GM12878 (cell line): Measurements from ENCODE around the gene KIF6. TPM values are rescaled to one million over a fixed set of nuclear protein-coding genes. Genes with fewer than 3 reads are reported as not detected.
A peak's percentile ranks its signal among the peaks of the same experiment; 100 is the strongest.

Experiments
- ATAC-seq: fragments of 200-7000 bp; cut with Tn5 transposase; 3 replicates; pipeline ENCODE4 v1.9.1; 2020; ENCODE audit warnings: mild to moderate bottlenecking, moderate library complexity
- BruUV-seq: library from RNA; stranded (reverse); fragments of 400-500 nt; replicated peaks from 2 replicates; lab custom pipeline; 2021; lab: Mats Ljungman, UMichigan
- CTCF ChIA-PET: fragments of 300-600 bp; sonication (Branson Sonifier 250); formaldehyde crosslinking; extraction: SDS; loops from one replicate; lab custom pipeline; 2021; ENCODE audit warnings: inconsistent platforms; lab: Yijun Ruan, JAX
- POLR2A ChIA-PET: fragments of 350-600 bp; formaldehyde crosslinking; extraction: SDS; loops from one replicate; lab custom pipeline; 2021; ENCODE audit warnings: inconsistent platforms; lab: Charles Lee
- RAD21 ChIA-PET: fragments of 300-600 bp; sonication (Branson Sonifier 250); formaldehyde crosslinking; loops from one replicate; lab custom pipeline; 2023; ENCODE audit warnings: antibody characterized with exemption; ENCODE audit not compliant: unreplicated experiment; lab: Charles Lee
- SMC1A ChIA-PET: fragments of 300-600 bp; sonication (Branson Sonifier 250); formaldehyde crosslinking; loops from one replicate; lab custom pipeline; 2023; ENCODE audit not compliant: unreplicated experiment, uncharacterized antibody; lab: Charles Lee
- DNase-seq: peaks from one replicate; pipeline ENCODE4 v3.0.0-alpha.2; 2011; ENCODE audit warnings: low read depth, low spot score
- FAIRE-seq: peaks from 3 replicates; lab custom pipeline; 2011; peaks lifted over from hg19 to GRCh38; lab: Jason Lieb, UNC
- H2AFZ ChIP-seq: 2 replicates; pipeline ENCODE4 v1.6.0; 2011; ENCODE audit warnings: low read depth, low read length, control low read depth; ENCODE audit not compliant: control insufficient read depth
- H3K27ac ChIP-seq: 2 replicates; pipeline ENCODE4 v1.5.1; 2011; ENCODE audit warnings: control low read depth; ENCODE audit not compliant: control insufficient read depth, insufficient read depth
- H3K27me3 ChIP-seq, 2 experiments: replicated peaks in 1 of 2; 2 replicates each; pipeline versions ENCODE4 v1.6.0 to v1.6.1; 2011; ENCODE audit warnings: low read length in 1 of 2; ENCODE audit not compliant: control insufficient read depth in 2 of 2, insufficient read depth in 2 of 2
- H3K36me3 ChIP-seq, 2 experiments: 2 replicates each; pipeline ENCODE4 v1.5.1; 2011; ENCODE audit warnings: low read length in 1 of 2; ENCODE audit not compliant: control insufficient read depth in 2 of 2, insufficient read depth in 2 of 2
- H3K4me1 ChIP-seq: 2 replicates; pipeline ENCODE4 v1.6.1; 2011; ENCODE audit warnings: mild to moderate bottlenecking, low read length, moderate library complexity, mixed read lengths; ENCODE audit not compliant: control insufficient read depth, insufficient read depth
- H3K4me2 ChIP-seq: 2 replicates; pipeline ENCODE4 v1.6.0; 2011; ENCODE audit warnings: control low read depth; ENCODE audit not compliant: control insufficient read depth, insufficient read depth
- H3K4me3 ChIP-seq: fragments of 200-600 bp; sonication (generic); 2 replicates; pipeline ENCODE4 v1.5.1; 2016
- H3K79me2 ChIP-seq: 2 replicates; pipeline ENCODE4 v1.6.0; 2011; ENCODE audit warnings: low read length; ENCODE audit not compliant: control insufficient read depth, insufficient read depth
- H3K9ac ChIP-seq: 2 replicates; pipeline ENCODE4 v1.8.0; 2011; ENCODE audit warnings: low read length, control low read depth, mixed read lengths; ENCODE audit not compliant: control insufficient read depth, insufficient read depth
- H3K9me3 ChIP-seq: replicated peaks from 3 replicates; pipeline ENCODE4 v1.5.1; 2011; ENCODE audit warnings: mild to moderate bottlenecking, low read length; ENCODE audit not compliant: control insufficient read depth, insufficient read depth
- H4K20me1 ChIP-seq: 2 replicates; pipeline ENCODE4 v1.6.0; 2011; ENCODE audit not compliant: control insufficient read depth, insufficient read depth
- ATF7 ChIP-seq: fragments of 450-650 bp; IDR thresholded peaks from 2 replicates; pipeline ENCODE4 v1.6.1; 2016; ENCODE audit warnings: low read depth, mild to moderate bottlenecking
- BHLHE40 ChIP-seq, 2 experiments: fragments of 450-650 bp in 1 of 2; IDR thresholded peaks; 2 replicates each; pipeline ENCODE4 v1.6.1; 2011 to 2017; ENCODE audit warnings: low read depth in 2 of 2, borderline replicate concordance in 1 of 2, improper control_type of control experiment in 1 of 2, low read length in 1 of 2, mild to moderate bottlenecking in 1 of 2
- CBX5 ChIP-seq: sonication (generic); IDR thresholded peaks from 2 replicates; pipeline ENCODE4 v1.6.1; 2016; ENCODE audit warnings: low read depth, moderate library complexity, mild to moderate bottlenecking, inconsistent platforms
- ETV6 ChIP-seq, 2 experiments: fragments of 450-650 bp in 1 of 2; IDR thresholded peaks in 1 of 2; conservative IDR thresholded peaks in 1 of 2; 2 replicates each; pipeline ENCODE4 v1.6.1; 2014; ENCODE audit warnings: antibody characterized with exemption in 1 of 2, borderline replicate concordance in 1 of 2, low read depth in 1 of 2, mild to moderate bottlenecking in 1 of 2, moderate library complexity in 1 of 2
- IKZF1 ChIP-seq: fragments of 450-650 bp; conservative IDR thresholded peaks from 2 replicates; pipeline ENCODE4 v1.6.1; 2017; ENCODE audit warnings: antibody characterized with exemption, mild to moderate bottlenecking
- JUNB ChIP-seq: IDR thresholded peaks from 2 replicates; pipeline ENCODE4 v1.6.1; 2016; ENCODE audit warnings: antibody characterized with exemption, mild to moderate bottlenecking
- MEF2A ChIP-seq: IDR thresholded peaks from 2 replicates; pipeline ENCODE4 v1.6.1; 2011; ENCODE audit warnings: low read depth, mild to moderate bottlenecking, low read length, moderate library complexity; ENCODE audit not compliant: insufficient read depth
- NBN ChIP-seq: fragments of 450-650 bp; IDR thresholded peaks from 2 replicates; pipeline ENCODE4 v1.6.1; 2016
- NFYB ChIP-seq: IDR thresholded peaks from 2 replicates; pipeline ENCODE4 v1.6.1; 2011; ENCODE audit warnings: low read depth, mild to moderate bottlenecking, low read length, improper control_type of control experiment, moderate library complexity; ENCODE audit not compliant: insufficient read depth
- NR2F1 ChIP-seq: fragments of 450-650 bp; conservative IDR thresholded peaks from 2 replicates; pipeline ENCODE4 v1.6.1; 2017; ENCODE audit warnings: mild to moderate bottlenecking
- PAX5 ChIP-seq: IDR thresholded peaks from 2 replicates; pipeline ENCODE4 v1.6.1; 2011; ENCODE audit warnings: low read depth, low read length, borderline replicate concordance
- RUNX3 ChIP-seq: IDR thresholded peaks from 2 replicates; pipeline ENCODE4 v1.6.1; 2012; ENCODE audit warnings: low read length, inconsistent platforms
- YY1 ChIP-seq: IDR thresholded peaks from 2 replicates; pipeline ENCODE4 v1.6.1; 2011; ENCODE audit warnings: low read depth, mild to moderate bottlenecking, low read length
- WGBS: methylation state at CpG from one replicate; pipeline ENCODE4 v1.1.6; 2016; ENCODE audit warnings: low lambda C conversion rate; ENCODE audit not compliant: insufficient replicate concordance, insufficient coverage; ENCODE audit errors: missing lambda C conversion rate; 5-methylcytosine and 5-hydroxymethylcytosine counted together
- in situ Hi-C: fragments of 300-500 bp; cut with MboI; formaldehyde crosslinking; loops from 9 replicates; pipeline ENCODE4 v1.14.3; 2018; ENCODE audit warnings: mixed read lengths
- intact Hi-C: fragments of 100-400 bp; cut with micrococcal nuclease; formaldehyde crosslinking; loops from one replicate; pipeline ENCODE4 v1.14.2; 2022; ENCODE audit not compliant: unreplicated experiment
- polyA plus RNA-seq, 11 experiments: library from polyadenylated mRNA; depleted of rRNA in 4 of 11; unstranded in 6 of 11; stranded (reverse) in 5 of 11; fragments of >200 nt; fragmentation: Nextera tagmentation in 4 of 11; fragmentation: Illumina TruSeq in 1 of 11; extraction: Ambion mirVana in 4 of 11; extraction: Trizol in 1 of 11; gene quantifications; 1 replicate in 1 of 11; 2 replicates in 10 of 11; pipeline versions ENCODE4 v1.2.1 to v1.2.3, GENCODE V29; 2011 to 2016; ENCODE audit warnings: inconsistent platforms in 2 of 11, missing spikeins in 2 of 11, low read depth in 1 of 11
- total RNA-seq, 4 experiments: library from RNA; depleted of rRNA in 3 of 4; stranded (reverse); fragments of >200 nt in 3 of 4; fragmentation: Illumina TruSeq in 1 of 4; extraction: Trizol in 1 of 4; gene quantifications; 2 replicates each; pipeline versions ENCODE4 v1.2.1 to v1.2.3, GENCODE V29; 2013 to 2021
- TF ChIP-seq, protein P1 (sequence below): fragments of 450-650 bp; IDR thresholded peaks from 2 replicates; pipeline ENCODE4 v1.6.1; 2017; ENCODE audit warnings: low read depth, mild to moderate bottlenecking, moderate library complexity
- TF ChIP-seq, protein P2 (sequence below), 3 experiments: IDR thresholded peaks in 2 of 3; conservative IDR thresholded peaks in 1 of 3; 2 replicates each; pipeline ENCODE4 v1.5.1; 2011; ENCODE audit warnings: low read depth in 3 of 3, low read length in 3 of 3, mild to moderate bottlenecking in 3 of 3, control low read depth in 2 of 3, moderate library complexity in 2 of 3, inconsistent platforms in 1 of 3, mixed read lengths in 1 of 3; ENCODE audit not compliant: control insufficient read depth in 2 of 3, insufficient read depth in 1 of 3; ENCODE audit errors: extremely low read depth in 1 of 3
- TF ChIP-seq, protein P3 (sequence below): IDR thresholded peaks from 2 replicates; pipeline ENCODE4 v1.6.1; 2012; ENCODE audit warnings: low read length, inconsistent platforms
- TF ChIP-seq, protein P4 (sequence below): IDR thresholded peaks from 2 replicates; pipeline ENCODE4 v1.6.1; 2012; ENCODE audit warnings: low read depth, low read length, improper control_type of control experiment

The KIF6 gene
- total and polyA plus RNA-seq, 10 of the 15 experiments (the other 5 are each of a cell fraction or from before 2014, with no cell fraction given), result 0.09 to 1.0 (median 0.28) TPM

DNA sequence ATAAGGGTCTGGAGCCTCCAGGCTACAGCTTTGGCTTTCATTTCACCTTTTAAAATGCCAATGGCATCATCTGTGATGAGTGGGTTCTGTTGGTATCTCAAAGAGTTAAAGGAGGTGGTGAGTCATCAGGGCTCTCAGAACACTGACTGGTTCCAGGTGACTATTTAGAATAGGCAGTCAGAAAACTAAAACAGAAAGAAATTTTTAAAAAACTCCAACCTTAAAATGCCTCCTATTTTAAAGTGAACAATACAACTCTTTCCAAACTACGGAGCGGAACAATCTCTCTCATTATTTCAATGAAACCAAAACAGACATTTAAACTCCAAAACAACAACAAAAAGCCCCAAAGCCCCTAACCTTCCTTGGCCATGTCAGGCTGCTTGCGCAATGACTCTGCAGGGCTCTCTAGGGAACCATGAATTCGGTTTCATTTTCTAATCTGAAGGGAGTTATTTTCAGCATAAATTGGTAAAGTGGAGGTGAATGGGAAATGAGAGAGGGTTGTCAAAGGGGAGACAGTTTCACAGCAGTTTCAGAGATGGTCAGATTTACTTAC is 194.9 kb downstream of the KIF6 start:
- H3K9me3 ChIP-seq, result peaks cover 2% of the 10 kb centered on the region; the same call in 1 of the 3 replicates
- ChIA-PET POLR2A (interaction anchor here (0.7 kb wide), 1 partner anchor 19 kb away, joined by 3 read pairs; no protein-coding TSS in a partner anchor), SMC1A (interaction anchor here (0.8 to 3.3 kb wide), 7 partner anchors 63 to 169 kb away, joined by 3 to 19 read pairs (median 3); no protein-coding TSS in a partner anchor), RAD21 (interaction anchor here (1.0 kb wide), 1 partner anchor 85 kb away, joined by 3 read pairs; no protein-coding TSS in a partner anchor), CTCF (interaction anchor here (0.8 to 1.2 kb wide), 2 partner anchors 78 to 81 kb away, joined by 3 read pairs; no protein-coding TSS in a partner anchor)
- no peaks in the 10 kb centered on the region for H3K27me3 ChIP-seq
- DNase-seq, result peak; percentile 94
- no TSS peak for BruUV-seq
- peaks cover 9% of the 10 kb centered on the region for H3K4me1 ChIP-seq
- H3K4me3 ChIP-seq, result 0 out of 2 replicates have a peak overlapping the region, but pooled peaks have one; percentile 9
- H3K36me3 ChIP-seq, result no peaks in the 10 kb centered on the region
- peak overlapping the region; percentile 2; the same call in 1 of the 2 replicates for H2AFZ ChIP-seq
- in situ Hi-C loops (no loop called here), intact Hi-C loops (loop anchor here (2.0 to 5.0 kb wide), 2 partner anchors 79 to 117 kb away; no protein-coding TSS in a partner anchor)
- no peaks in the 10 kb centered on the region for H3K79me2 ChIP-seq
- H3K4me2 ChIP-seq, result peak overlapping the region; percentile 39; the same call in 1 of the 2 replicates
- 5% methylated on average over 4 of the region's 4 CpGs for WGBS
- FAIRE-seq, result peak; percentile 95
- peak overlapping the region; percentile 44; the same call in 1 of the 2 replicates for H3K27ac ChIP-seq
- H3K9ac ChIP-seq, result no peak overlapping the region
- no peaks in the 10 kb centered on the region for H4K20me1 ChIP-seq
- ATAC-seq, result peak; percentile 97
- TF ChIP-seq ETV6 (conservative IDR thresholded peaks at IDR 0.05 in 1 of 2, IDR thresholded peaks at IDR 0.05 in 1 of 2; ENCODE audit: borderline replicate concordance in 1 of 2, low read depth in 1 of 2), result peak in 1 of 2 experiments; percentile 43; a peak in 1 of 4 replicates
- no peak for TF ChIP-seq NFYB
- TF ChIP-seq MEF2A, result peak; percentile 76
- peak; percentile 91 for TF ChIP-seq ATF7
- peak; percentile 47; the same call in 1 of the 2 replicates for TF ChIP-seq RUNX3
- TF ChIP-seq, protein P1, sequence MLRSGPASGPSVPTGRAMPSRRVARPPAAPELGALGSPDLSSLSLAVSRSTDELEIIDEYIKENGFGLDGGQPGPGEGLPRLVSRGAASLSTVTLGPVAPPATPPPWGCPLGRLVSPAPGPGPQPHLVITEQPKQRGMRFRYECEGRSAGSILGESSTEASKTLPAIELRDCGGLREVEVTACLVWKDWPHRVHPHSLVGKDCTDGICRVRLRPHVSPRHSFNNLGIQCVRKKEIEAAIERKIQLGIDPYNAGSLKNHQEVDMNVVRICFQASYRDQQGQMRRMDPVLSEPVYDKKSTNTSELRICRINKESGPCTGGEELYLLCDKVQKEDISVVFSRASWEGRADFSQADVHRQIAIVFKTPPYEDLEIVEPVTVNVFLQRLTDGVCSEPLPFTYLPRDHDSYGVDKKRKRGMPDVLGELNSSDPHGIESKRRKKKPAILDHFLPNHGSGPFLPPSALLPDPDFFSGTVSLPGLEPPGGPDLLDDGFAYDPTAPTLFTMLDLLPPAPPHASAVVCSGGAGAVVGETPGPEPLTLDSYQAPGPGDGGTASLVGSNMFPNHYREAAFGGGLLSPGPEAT, result peak; percentile 96
- TF ChIP-seq, protein P2, sequence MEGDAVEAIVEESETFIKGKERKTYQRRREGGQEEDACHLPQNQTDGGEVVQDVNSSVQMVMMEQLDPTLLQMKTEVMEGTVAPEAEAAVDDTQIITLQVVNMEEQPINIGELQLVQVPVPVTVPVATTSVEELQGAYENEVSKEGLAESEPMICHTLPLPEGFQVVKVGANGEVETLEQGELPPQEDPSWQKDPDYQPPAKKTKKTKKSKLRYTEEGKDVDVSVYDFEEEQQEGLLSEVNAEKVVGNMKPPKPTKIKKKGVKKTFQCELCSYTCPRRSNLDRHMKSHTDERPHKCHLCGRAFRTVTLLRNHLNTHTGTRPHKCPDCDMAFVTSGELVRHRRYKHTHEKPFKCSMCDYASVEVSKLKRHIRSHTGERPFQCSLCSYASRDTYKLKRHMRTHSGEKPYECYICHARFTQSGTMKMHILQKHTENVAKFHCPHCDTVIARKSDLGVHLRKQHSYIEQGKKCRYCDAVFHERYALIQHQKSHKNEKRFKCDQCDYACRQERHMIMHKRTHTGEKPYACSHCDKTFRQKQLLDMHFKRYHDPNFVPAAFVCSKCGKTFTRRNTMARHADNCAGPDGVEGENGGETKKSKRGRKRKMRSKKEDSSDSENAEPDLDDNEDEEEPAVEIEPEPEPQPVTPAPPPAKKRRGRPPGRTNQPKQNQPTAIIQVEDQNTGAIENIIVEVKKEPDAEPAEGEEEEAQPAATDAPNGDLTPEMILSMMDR (IDR thresholded peaks at IDR 0.05 in 2 of 3, conservative IDR thresholded peaks at IDR 0.05 in 1 of 3; ENCODE audit: control insufficient read depth in 2 of 3, extremely low read depth in 1 of 3, insufficient read depth in 1 of 3, low read depth in 3 of 3, low read length in 3 of 3), result no peak
- peak; percentile 74 for TF ChIP-seq IKZF1
- TF ChIP-seq BHLHE40 (IDR thresholded peaks at IDR 0.05; ENCODE audit: borderline replicate concordance in 1 of 2, low read depth in 2 of 2, low read length in 1 of 2), result peak in 1 of 2 experiments; percentile 15; a peak in 2 of 4 replicates
- TF ChIP-seq, protein P3, sequence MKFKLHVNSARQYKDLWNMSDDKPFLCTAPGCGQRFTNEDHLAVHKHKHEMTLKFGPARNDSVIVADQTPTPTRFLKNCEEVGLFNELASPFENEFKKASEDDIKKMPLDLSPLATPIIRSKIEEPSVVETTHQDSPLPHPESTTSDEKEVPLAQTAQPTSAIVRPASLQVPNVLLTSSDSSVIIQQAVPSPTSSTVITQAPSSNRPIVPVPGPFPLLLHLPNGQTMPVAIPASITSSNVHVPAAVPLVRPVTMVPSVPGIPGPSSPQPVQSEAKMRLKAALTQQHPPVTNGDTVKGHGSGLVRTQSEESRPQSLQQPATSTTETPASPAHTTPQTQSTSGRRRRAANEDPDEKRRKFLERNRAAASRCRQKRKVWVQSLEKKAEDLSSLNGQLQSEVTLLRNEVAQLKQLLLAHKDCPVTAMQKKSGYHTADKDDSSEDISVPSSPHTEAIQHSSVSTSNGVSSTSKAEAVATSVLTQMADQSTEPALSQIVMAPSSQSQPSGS, result no peak
- TF ChIP-seq PAX5, result peak; percentile 73; the same call in 1 of the 2 replicates
- TF ChIP-seq NR2F1, result peak; percentile 67
- peak; percentile 46; the same call in 1 of the 2 replicates for TF ChIP-seq YY1
- TF ChIP-seq, protein P4, sequence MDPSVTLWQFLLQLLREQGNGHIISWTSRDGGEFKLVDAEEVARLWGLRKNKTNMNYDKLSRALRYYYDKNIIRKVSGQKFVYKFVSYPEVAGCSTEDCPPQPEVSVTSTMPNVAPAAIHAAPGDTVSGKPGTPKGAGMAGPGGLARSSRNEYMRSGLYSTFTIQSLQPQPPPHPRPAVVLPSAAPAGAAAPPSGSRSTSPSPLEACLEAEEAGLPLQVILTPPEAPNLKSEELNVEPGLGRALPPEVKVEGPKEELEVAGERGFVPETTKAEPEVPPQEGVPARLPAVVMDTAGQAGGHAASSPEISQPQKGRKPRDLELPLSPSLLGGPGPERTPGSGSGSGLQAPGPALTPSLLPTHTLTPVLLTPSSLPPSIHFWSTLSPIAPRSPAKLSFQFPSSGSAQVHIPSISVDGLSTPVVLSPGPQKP, result no peak
- TF ChIP-seq NBN, result peak; percentile 89
- TF ChIP-seq CBX5, result no peak
- peak; percentile 85 for TF ChIP-seq JUNB
